GM21390 (cell line): ENCODE results near the gene RPS6KA2.

ENCODE experiments used
- ATAC-seq: cut with Tn5 transposase; IDR thresholded peaks from one replicate; pipeline ENCODE4 v1.9.1; 2021; ENCODE audit not compliant: unreplicated experiment

The RPS6KA2 gene

GRCh38 chr6:166616261-166617238 lies 10.5 kb downstream of the RPS6KA2 start:
- no peak for ATAC-seq

- ATAC-seq: no peak
Observed at GRCh38 chr6:166615059-166615770, 11.8 kb downstream of the RPS6KA2 start.

GRCh38 chr6:166614589-166614988 lies 12.5 kb downstream of the RPS6KA2 start:
- no peak for ATAC-seq

- ATAC-seq: no peak
Observed at GRCh38 chr6:166614171-166614583, 12.9 kb downstream of the RPS6KA2 start.

GRCh38 chr6:166613027-166613426 lies 14.0 kb downstream of the RPS6KA2 start:
- ATAC-seq: no peak

- no peak for ATAC-seq
Observed at GRCh38 chr6:166612471-166612881, 14.6 kb downstream of the RPS6KA2 start.

- ATAC-seq: no peak
Observed at GRCh38 chr6:166611631-166612030, 15.4 kb downstream of the RPS6KA2 start.

- ATAC-seq: no peak
Observed at GRCh38 chr6:166610069-166610468, 17.0 kb downstream of the RPS6KA2 start.

GRCh38 chr6:166608774-166609173 lies 18.3 kb downstream of the RPS6KA2 start:
- no peak for ATAC-seq

- ATAC-seq: no peak
Observed at GRCh38 chr6:166605752-166606151, 21.3 kb downstream of the RPS6KA2 start.

- ATAC-seq: no peak
Observed at GRCh38 chr6:166604911-166605310, 22.1 kb downstream of the RPS6KA2 start.

GRCh38 chr6:166604328-166604727 lies 22.7 kb downstream of the RPS6KA2 start:
- no peak for ATAC-seq

- ATAC-seq: no peak
Observed at GRCh38 chr6:166603043-166603690, 23.9 kb downstream of the RPS6KA2 start.

GRCh38 chr6:166601956-166602355 lies 25.1 kb downstream of the RPS6KA2 start:
- no peak for ATAC-seq

- ATAC-seq: no peak
Observed at GRCh38 chr6:166600931-166601330, 26.1 kb downstream of the RPS6KA2 start.

- ATAC-seq: no peak
Observed at GRCh38 chr6:166599205-166599604, 27.8 kb downstream of the RPS6KA2 start.

GRCh38 chr6:166598441-166599138 lies 28.5 kb downstream of the RPS6KA2 start:
- no peak for ATAC-seq

GRCh38 chr6:166597711-166598440 lies 29.2 kb downstream of the RPS6KA2 start:
- ATAC-seq: no peak

GRCh38 chr6:166596776-166597507 lies 30.1 kb downstream of the RPS6KA2 start:
- no peak for ATAC-seq
